CD8-positive, alpha-beta memory T cell (primary cell): ENCODE measurements around the gene KCNA2. TPM values are rescaled to one million over a fixed set of nuclear protein-coding genes. Genes with fewer than 3 reads are reported as not detected.

ENCODE experiments used
- CTCF ChIA-PET: fragments of 350-600 bp; sonication (Branson Sonifier 250); formaldehyde crosslinking; loops from one replicate; lab custom pipeline; 2021; ENCODE audit warnings: antibody characterized with exemption; lab: Charles Lee
- POLR2A ChIA-PET: fragments of 350-600 bp; sonication (Branson Sonifier 250); formaldehyde crosslinking; loops from one replicate; lab custom pipeline; 2021; ENCODE audit warnings: antibody characterized with exemption; lab: Charles Lee
- DNase-seq, 5 donors: peaks; one replicate each; pipeline versions ENCODE4 v3.0.0 to v3.0.0-alpha.2; 2020 to 2022; ENCODE audit warnings: mixed read lengths in 1 of 5
- H3K27ac ChIP-seq: one replicate; pipeline ENCODE4 v1.7.0; 2013; ENCODE audit warnings: low read depth, mild to moderate bottlenecking, low read length, moderate library complexity
- H3K27me3 ChIP-seq: 2 replicates; pipeline ENCODE4 v1.7.0; 2013; ENCODE audit warnings: low read length, mild to moderate bottlenecking; ENCODE audit not compliant: insufficient read depth, poor library complexity, severe bottlenecking
- H3K36me3 ChIP-seq: 2 replicates; pipeline ENCODE4 v1.7.0; 2013; ENCODE audit warnings: mild to moderate bottlenecking, low read length, moderate library complexity; ENCODE audit not compliant: insufficient read depth
- H3K4me1 ChIP-seq: 2 replicates; pipeline ENCODE4 v1.7.0; 2013; ENCODE audit warnings: mild to moderate bottlenecking, low read length, moderate library complexity; ENCODE audit not compliant: insufficient read depth
- H3K4me3 ChIP-seq: 2 replicates; pipeline ENCODE4 v1.7.0; 2013; ENCODE audit warnings: mild to moderate bottlenecking, low read length
- H3K9me3 ChIP-seq: 2 replicates; pipeline ENCODE4 v1.7.0; 2013; ENCODE audit warnings: mild to moderate bottlenecking, low read length
- H3K27ac Mint-ChIP-seq, 8 donors: one replicate each; pipeline ENCODE4 v1.8.0; 2020 to 2021; ENCODE audit warnings: mixed read lengths in 8 of 8, mild to moderate bottlenecking in 6 of 8, inconsistent platforms in 3 of 8, moderate library complexity in 3 of 8
- H3K27me3 Mint-ChIP-seq, 2 donors: one replicate each; pipeline ENCODE4 v1.8.0; 2020 to 2021; ENCODE audit warnings: mixed read lengths in 2 of 2, mild to moderate bottlenecking in 1 of 2, moderate library complexity in 1 of 2
- H3K36me3 Mint-ChIP-seq, 3 donors: one replicate each; pipeline ENCODE4 v1.8.0; 2020 to 2021; ENCODE audit warnings: mixed read lengths in 3 of 3, inconsistent platforms in 1 of 3, mild to moderate bottlenecking in 1 of 3
- H3K4me1 Mint-ChIP-seq, 3 donors: one replicate each; pipeline ENCODE4 v1.8.0; 2020 to 2021; ENCODE audit warnings: mixed read lengths in 3 of 3, inconsistent platforms in 1 of 3, mild to moderate bottlenecking in 1 of 3
- H3K4me3 Mint-ChIP-seq, 7 donors: one replicate each; pipeline ENCODE4 v1.8.0; 2020 to 2021; ENCODE audit warnings: mixed read lengths in 7 of 7, mild to moderate bottlenecking in 6 of 7, moderate library complexity in 4 of 7, inconsistent platforms in 2 of 7
- H3K9me3 Mint-ChIP-seq, 5 donors: one replicate each; pipeline ENCODE4 v1.8.0; 2020 to 2022; ENCODE audit warnings: mixed read lengths in 5 of 5, mild to moderate bottlenecking in 3 of 5, moderate library complexity in 2 of 5, inconsistent platforms in 1 of 5
- polyA plus RNA-seq: library from polyadenylated mRNA; unstranded; fragments of 300-500 nt; fragmentation: Illumina TruSeq; gene quantifications from one replicate; pipeline ENCODE4 v1.2.3, GENCODE V29; 2021
- total RNA-seq, 2 experiments: library from RNA; stranded (reverse); gene quantifications; one replicate each; pipeline ENCODE4 v1.2.3, GENCODE V29; 2021

Gene KCNA2
- total RNA-seq (under 1 TPM; 0.24 to 0.35 TPM), polyA plus RNA-seq (0.16 TPM)

GRCh38 chr1:110605901-110606656, at the start of gene KCNA2:
KCNA2 (minus strand) TSS chr1:110606358; CDS start chr1:110604782, 1,576 bp downstream.
- H3K4me1 ChIP-seq = peaks cover 13% of the 10 kb centered on the region
- H3K27me3 Mint-ChIP-seq = peaks cover 19 to 59% of the 10 kb centered on the region in 2 donors
- no peak for DNase-seq
- no peaks in the 10 kb centered on the region for H3K9me3 ChIP-seq
- H3K27ac Mint-ChIP-seq = peak within 1 kb of the TSS in 1 of 8 donors; percentile 40
- CTCF ChIA-PET = interaction anchor here (0.9 to 5.1 kb wide), 12 partner anchors 8 to 293 kb away, joined by 3 to 40 read pairs (median 4); no protein-coding TSS in a partner anchor
- peaks cover 0 to 11% (median 0%) of the 10 kb centered on the region in 3 donors for H3K36me3 Mint-ChIP-seq
- H3K36me3 ChIP-seq = no peaks in the 10 kb centered on the region
- H3K4me3 ChIP-seq = peak within 1 kb of the TSS; percentile 55
- no peaks in the 10 kb centered on the region for H3K9me3 Mint-ChIP-seq
- POLR2A ChIA-PET = interaction anchor here (2.3 kb wide), 1 partner anchor 13 kb away, joined by 12 read pairs; no protein-coding TSS in a partner anchor
- H3K4me1 Mint-ChIP-seq = peaks cover 10 to 30% (median 13%) of the 10 kb centered on the region in 3 donors
- no peak within 1 kb of the TSS for H3K27ac ChIP-seq
- H3K4me3 Mint-ChIP-seq = peak within 1 kb of the TSS; percentile 73 to 90 (median 83)
- H3K27me3 ChIP-seq = peaks cover 40% of the 10 kb centered on the region

GRCh38 chr1:110650609-110651008, 44.5 kb upstream of the KCNA2 start:
- H3K27me3 ChIP-seq = no peaks in the 10 kb centered on the region
- H3K36me3 ChIP-seq = no peaks in the 10 kb centered on the region
- Mint-ChIP-seq H3K4me3 (no peak overlapping the region), H3K9me3 (no peaks in the 10 kb centered on the region), H3K4me1 (peaks cover 21 to 35% (median 22%) of the 10 kb centered on the region in 3 donors), H3K27me3 (no peaks in the 10 kb centered on the region), H3K27ac (peak overlapping the region in 4 of 8 donors; percentile 41 to 58 (median 47)), H3K36me3 (peaks cover 0 to 15% (median 3%) of the 10 kb centered on the region in 3 donors)
- H3K9me3 ChIP-seq = no peaks in the 10 kb centered on the region
- CTCF ChIA-PET = interaction anchor here (1.4 to 5.8 kb wide), 4 partner anchors 8 to 115 kb away, joined by 4 to 42 read pairs (median 11); no protein-coding TSS in a partner anchor
- DNase-seq = no peak
- H3K4me1 ChIP-seq = peaks cover 54% of the 10 kb centered on the region
- POLR2A ChIA-PET = no interaction called here
- no peak overlapping the region for H3K4me3 ChIP-seq
- H3K27ac ChIP-seq = no peak overlapping the region

- H3K27me3 ChIP-seq = no peaks in the 10 kb centered on the region
- no peaks in the 10 kb centered on the region for H3K9me3 ChIP-seq
- Mint-ChIP-seq H3K27ac (no peak overlapping the region), H3K4me3 (no peak overlapping the region), H3K27me3 (no peaks in the 10 kb centered on the region), H3K9me3 (no peaks in the 10 kb centered on the region), H3K4me1 (peaks cover 16 to 38% (median 27%) of the 10 kb centered on the region in 3 donors), H3K36me3 (peaks cover 0 to 4% (median 3%) of the 10 kb centered on the region in 3 donors)
- H3K27ac ChIP-seq = no peak overlapping the region
- DNase-seq = no peak
- H3K36me3 ChIP-seq = no peaks in the 10 kb centered on the region
- ChIA-PET CTCF (interaction anchor here (0.9 to 5.8 kb wide), 8 partner anchors 12 to 139 kb away, joined by 3 to 42 read pairs (median 8); no protein-coding TSS in a partner anchor), POLR2A (interaction anchor here (0.5 to 1.9 kb wide), 6 partner anchors 9 to 29 kb away, joined by 3 to 5 read pairs (median 4); partner anchors contain the start of gene KCNA3)
- H3K4me1 ChIP-seq = peaks cover 69% of the 10 kb centered on the region
- peak overlapping the region; percentile 2 for H3K4me3 ChIP-seq
Measured at GRCh38 chr1:110648417-110648816, 42.3 kb upstream of the KCNA2 start.

- H3K27ac ChIP-seq = peak overlapping the region; percentile 18
- ChIA-PET POLR2A (interaction anchor here (0.8 to 3.4 kb wide), 5 partner anchors 12 to 33 kb away, joined by 3 to 21 read pairs (median 4); partner anchors contain the start of gene KCNA3), CTCF (interaction anchor here (0.6 to 5.8 kb wide), 8 partner anchors 11 to 140 kb away, joined by 3 to 42 read pairs (median 7); no protein-coding TSS in a partner anchor)
- peak in 2 of 5 donors; percentile 24 to 42 for DNase-seq
- no peaks in the 10 kb centered on the region for H3K27me3 Mint-ChIP-seq
- H3K27me3 ChIP-seq = no peaks in the 10 kb centered on the region
- no peaks in the 10 kb centered on the region for H3K36me3 ChIP-seq
- no peak overlapping the region for H3K4me3 Mint-ChIP-seq
- H3K4me1 ChIP-seq = peaks cover 79% of the 10 kb centered on the region
- H3K27ac Mint-ChIP-seq = no peak overlapping the region
- peaks cover 20 to 43% (median 33%) of the 10 kb centered on the region in 3 donors for H3K4me1 Mint-ChIP-seq
- peaks cover 0 to 3% (median 0%) of the 10 kb centered on the region in 3 donors for H3K36me3 Mint-ChIP-seq
- H3K4me3 ChIP-seq = peak overlapping the region; percentile 35
- no peaks in the 10 kb centered on the region for H3K9me3 Mint-ChIP-seq
- no peaks in the 10 kb centered on the region for H3K9me3 ChIP-seq
Measured at GRCh38 chr1:110647254-110647891, 41.2 kb upstream of the KCNA2 start.

- CTCF ChIA-PET = interaction anchor here (1.3 to 5.8 kb wide), 5 partner anchors 10 to 30 kb away, joined by 3 to 42 read pairs (median 14); no protein-coding TSS in a partner anchor
- Histone ChIP-seq H3K27me3 (no peaks in the 10 kb centered on the region), H3K9me3 (no peaks in the 10 kb centered on the region), H3K36me3 (no peaks in the 10 kb centered on the region), H3K4me3 (peak overlapping the region; percentile 6), H3K4me1 (peaks cover 92% of the 10 kb centered on the region), H3K27ac (no peak overlapping the region)
- H3K27me3 Mint-ChIP-seq = no peaks in the 10 kb centered on the region
- no peak for DNase-seq
- peaks cover 33 to 48% (median 41%) of the 10 kb centered on the region in 3 donors for H3K4me1 Mint-ChIP-seq
- H3K36me3 Mint-ChIP-seq = no peaks in the 10 kb centered on the region
- no peaks in the 10 kb centered on the region for H3K9me3 Mint-ChIP-seq
- peak overlapping the region in 6 of 7 donors; percentile 7 to 56 (median 37) for H3K4me3 Mint-ChIP-seq
- POLR2A ChIA-PET = interaction anchor here (0.5 to 3.4 kb wide), 6 partner anchors 11 to 28 kb away, joined by 3 to 21 read pairs (median 3); partner anchors contain the start of gene KCNA3
- peak overlapping the region in 6 of 8 donors; percentile 8 to 91 (median 74) for H3K27ac Mint-ChIP-seq
Measured at GRCh38 chr1:110645821-110646735, 39.9 kb upstream of the KCNA2 start.

GRCh38 chr1:110645211-110645610, 39.1 kb upstream of the KCNA2 start:
- Histone ChIP-seq H3K36me3 (no peaks in the 10 kb centered on the region), H3K27me3 (no peaks in the 10 kb centered on the region), H3K4me3 (no peak overlapping the region), H3K27ac (no peak overlapping the region), H3K4me1 (peaks cover 98% of the 10 kb centered on the region), H3K9me3 (no peaks in the 10 kb centered on the region)
- ChIA-PET CTCF (interaction anchor here (0.9 to 5.8 kb wide), 6 partner anchors 9 to 141 kb away, joined by 3 to 42 read pairs (median 5); no protein-coding TSS in a partner anchor), POLR2A (interaction anchor here (1.0 to 3.4 kb wide), 2 partner anchors 10 to 23 kb away, joined by 6 to 21 read pairs; no protein-coding TSS in a partner anchor)
- Mint-ChIP-seq H3K36me3 (peaks cover 0 to 3% (median 0%) of the 10 kb centered on the region in 3 donors), H3K4me3 (no peak overlapping the region), H3K4me1 (peaks cover 42 to 48% (median 43%) of the 10 kb centered on the region in 3 donors), H3K27ac (peak overlapping the region in 7 of 8 donors; percentile 57 to 94 (median 78)), H3K27me3 (no peaks in the 10 kb centered on the region), H3K9me3 (peaks cover 0 to 3% (median 0%) of the 10 kb centered on the region in 5 donors)
- DNase-seq = no peak
